K562 (cell line): ENCODE data around the gene SS18L1. TPM values are rescaled to one million over a fixed set of nuclear protein-coding genes. Genes with fewer than 3 reads are reported as not detected.

Experiments used
- ATAC-seq: fragments of 200-7000 bp; cut with Tn5 transposase; 3 replicates; pipeline ENCODE4 v1.9.1; 2020; ENCODE audit warnings: moderate library complexity
- BruUV-seq: library from RNA; stranded (reverse); fragments of 400-500 nt; replicated peaks from 2 replicates; lab custom pipeline; 2021; lab: Mats Ljungman, UMichigan
- CTCF ChIA-PET: fragments of 300-600 bp; formaldehyde crosslinking; extraction: SDS; loops from one replicate; lab custom pipeline; 2021; ENCODE audit warnings: low intra/inter-chr PET ratio; lab: Yijun Ruan, JAX
- POLR2A ChIA-PET: fragments of 300-600, 350-650 bp; sonication (Branson Sonifier 250); formaldehyde crosslinking; extraction: SDS; loops from one replicate; lab custom pipeline; 2021; ENCODE audit warnings: antibody characterized with exemption, inconsistent platforms; lab: Yijun Ruan, JAX
- DNase-seq, 4 experiments: peaks; one replicate each; pipeline versions ENCODE4 v3.0.0 to v3.0.0-alpha.2; 2011 to 2018; ENCODE audit warnings: low spot score in 3 of 4, mixed read lengths in 3 of 4; ENCODE audit errors: extremely low read depth in 1 of 4
- FAIRE-seq: peaks from 2 replicates; lab custom pipeline; 2011; peaks lifted over from hg19 to GRCh38; lab: Jason Lieb, UNC
- H2AFZ ChIP-seq: 2 replicates; pipeline ENCODE4 v1.6.0; 2011; ENCODE audit warnings: low read depth, low read length, control low read depth, inconsistent platforms
- H3K27ac ChIP-seq: fragments of 200-600 bp; 3 replicates; pipeline ENCODE4 v1.8.0; 2011; ENCODE audit warnings: low read depth, mild to moderate bottlenecking, control low read depth, inconsistent platforms, low read length, moderate library complexity, mixed read lengths; ENCODE audit errors: extremely low read depth
- H3K27me3 ChIP-seq, 2 experiments: fragments of 300-600 bp in 1 of 2; 2 replicates in 1 of 2; 3 replicates in 1 of 2; pipeline versions ENCODE4 v1.6.0 to v1.8.0; 2011; ENCODE audit warnings: inconsistent platforms in 2 of 2, low read length in 2 of 2, mild to moderate bottlenecking in 1 of 2, mixed read lengths in 1 of 2, moderate library complexity in 1 of 2; ENCODE audit not compliant: control insufficient read depth in 2 of 2, insufficient read depth in 2 of 2
- H3K36me3 ChIP-seq: fragments of 300-600 bp; 3 replicates; pipeline ENCODE4 v1.8.0; 2011; ENCODE audit warnings: mild to moderate bottlenecking, low read length, inconsistent platforms; ENCODE audit not compliant: control insufficient read depth, insufficient read depth
- H3K4me1 ChIP-seq, 2 experiments: fragments of 200-600 bp in 1 of 2; replicated peaks in 1 of 2; 2 replicates in 1 of 2; 3 replicates in 1 of 2; pipeline versions ENCODE4 v1.5.1 to v1.8.0; 2011; ENCODE audit warnings: inconsistent platforms in 2 of 2, low read length in 2 of 2, mild to moderate bottlenecking in 1 of 2, mixed read lengths in 1 of 2, moderate library complexity in 1 of 2; ENCODE audit not compliant: control insufficient read depth in 2 of 2, insufficient read depth in 2 of 2
- H3K4me2 ChIP-seq: 2 replicates; pipeline ENCODE4 v1.6.1; 2011; ENCODE audit warnings: low read length, control low read depth, inconsistent platforms, mixed read lengths; ENCODE audit not compliant: insufficient read depth
- H3K4me3 ChIP-seq: fragments of 200-600 bp; sonication (generic), shearing (Covaris generic); 2 replicates; pipeline ENCODE4 v1.5.1; 2016; ENCODE audit warnings: control low read depth, inconsistent platforms
- H3K79me2 ChIP-seq: fragments of 200-600 bp; 3 replicates; pipeline ENCODE4 v1.8.0; 2011; ENCODE audit warnings: low read length, inconsistent platforms; ENCODE audit not compliant: control insufficient read depth, insufficient read depth
- H3K9ac ChIP-seq, 2 experiments: 2 replicates each; pipeline versions ENCODE4 v1.6.0 to v1.6.1; 2011; ENCODE audit warnings: low read depth in 2 of 2, low read length in 2 of 2, control low read depth in 1 of 2, inconsistent platforms in 1 of 2, mild to moderate bottlenecking in 1 of 2, mixed read lengths in 1 of 2; ENCODE audit not compliant: insufficient read depth in 1 of 2
- H3K9me1 ChIP-seq: one replicate; pipeline ENCODE4 v1.6.0; 2011; ENCODE audit warnings: inconsistent platforms, mild to moderate bottlenecking, low read length, moderate library complexity; ENCODE audit not compliant: control insufficient read depth, insufficient read depth
- H3K9me3 ChIP-seq: replicated peaks from 2 replicates; pipeline ENCODE4 v1.5.1; 2011; ENCODE audit warnings: low read depth, low read length, inconsistent platforms; ENCODE audit not compliant: control insufficient read depth, insufficient read depth
- H4K20me1 ChIP-seq: replicated peaks from 2 replicates; pipeline ENCODE4 v1.6.1; 2011; ENCODE audit warnings: low read length, inconsistent platforms, mixed read lengths; ENCODE audit not compliant: control insufficient read depth, insufficient read depth
- ETS2 ChIP-seq: IDR thresholded peaks from 2 replicates; pipeline ENCODE4 v1.6.1; 2016; ENCODE audit warnings: borderline replicate concordance, missing genetic modification characterization, mild to moderate bottlenecking, moderate library complexity, missing compliant biosample characterization; ENCODE audit not compliant: poor library complexity, severe bottlenecking
- FOS ChIP-seq: IDR thresholded peaks from 3 replicates; pipeline ENCODE4 v1.6.1; 2011; ENCODE audit not compliant: insufficient read length; ENCODE audit errors: extremely low read depth
- FOXK1 ChIP-seq: sonication (generic); formaldehyde crosslinking; IDR thresholded peaks from 2 replicates; pipeline ENCODE4 v1.8.0; 2022; ENCODE audit warnings: missing genetic modification reagents, mild to moderate bottlenecking, borderline replicate concordance
- FOXK2 ChIP-seq, 2 experiments: fragments of 450-650 bp; IDR thresholded peaks in 1 of 2; conservative IDR thresholded peaks in 1 of 2; 2 replicates each; pipeline ENCODE4 v1.6.1; 2016; ENCODE audit warnings: low read depth in 2 of 2, mild to moderate bottlenecking in 1 of 2
- GATA2 ChIP-seq: sonication (generic); formaldehyde crosslinking; IDR thresholded peaks from 2 replicates; pipeline ENCODE4 v1.4.0; 2020; ENCODE audit warnings: mild to moderate bottlenecking, missing genetic modification reagents
- KLF10 ChIP-seq: fragments of 250-450 bp; sonication (Bioruptor Pico); IDR thresholded peaks from 2 replicates; pipeline ENCODE4 v1.6.1; 2021; ENCODE audit warnings: matching md5 sums
- KLF16 ChIP-seq: IDR thresholded peaks from 2 replicates; pipeline ENCODE4 v1.6.1; 2016; ENCODE audit warnings: antibody characterized with exemption
- MYC ChIP-seq, 2 experiments: fragments of 250-450 bp in 1 of 2; sonication (Bioruptor Pico) in 1 of 2; IDR thresholded peaks; 2 replicates each; pipeline versions ENCODE4 v1.5.1 to v1.6.1; 2012 to 2021; ENCODE audit warnings: low read depth in 2 of 2, borderline replicate concordance in 1 of 2, improper control_type of control experiment in 1 of 2, low read length in 1 of 2, mild to moderate bottlenecking in 1 of 2, moderate library complexity in 1 of 2
- POLR2H ChIP-seq: IDR thresholded peaks from 2 replicates; pipeline ENCODE4 v1.6.1; 2016; ENCODE audit warnings: missing genetic modification characterization, low read depth, mild to moderate bottlenecking, control low read depth, missing compliant biosample characterization, moderate library complexity
- PTBP1 ChIP-seq: fragments of 200-400 bp; formaldehyde crosslinking; IDR thresholded peaks from 2 replicates; pipeline ENCODE4 v1.6.1; 2017; ENCODE audit warnings: low read depth, low read length
- RBM25 ChIP-seq: fragments of 200-400 bp; formaldehyde crosslinking; IDR thresholded peaks from 2 replicates; pipeline ENCODE4 v1.6.1; 2018; ENCODE audit warnings: low read length, low read depth, moderate library complexity; ENCODE audit not compliant: severe bottlenecking
- SRSF1 ChIP-seq: fragments of 200-400 bp; formaldehyde crosslinking; IDR thresholded peaks from 2 replicates; pipeline ENCODE4 v1.6.1; 2017; ENCODE audit warnings: mild to moderate bottlenecking, low read depth, low read length, moderate library complexity
- ZNF444 ChIP-seq: fragments of 250-450 bp; sonication (Bioruptor Pico); IDR thresholded peaks from 2 replicates; pipeline ENCODE4 v1.4.0; 2020; ENCODE audit warnings: mild to moderate bottlenecking, moderate library complexity
- WGBS: fragments of 100-300 bp; shearing (Covaris generic); methylation state at CpG from one replicate; pipeline ENCODE4 v1.1.6; 2016; ENCODE audit warnings: low coverage, mixed read lengths; ENCODE audit not compliant: insufficient coverage; ENCODE audit errors: missing lambda C conversion rate; 5-methylcytosine and 5-hydroxymethylcytosine counted together
- in situ Hi-C: fragments of 300-500 bp; cut with MboI; formaldehyde crosslinking; loops from 4 replicates; pipeline ENCODE4 v1.15.0; 2018; ENCODE audit warnings: inconsistent platforms, mixed read lengths
- intact Hi-C: fragments of 100-400 bp; cut with micrococcal nuclease; formaldehyde crosslinking; loops from 2 replicates; pipeline ENCODE4 v1.14.2; 2022
- polyA plus RNA-seq, 8 experiments: library from polyadenylated mRNA; depleted of rRNA in 4 of 8; stranded (reverse) in 5 of 8; unstranded in 3 of 8; fragments of >200 nt; fragmentation: Nextera tagmentation in 2 of 8; fragmentation: Illumina TruSeq in 1 of 8; extraction: Ambion mirVana in 2 of 8; extraction: Trizol in 1 of 8; gene quantifications; 2 replicates each; pipeline versions ENCODE4 v1.2.1 to v1.2.3, GENCODE V29; 2011 to 2014; ENCODE audit warnings: inconsistent platforms in 1 of 8, missing spikeins in 1 of 8
- total RNA-seq, 7 experiments: library from RNA; depleted of rRNA in 6 of 7; stranded (reverse); fragments of >200 nt in 6 of 7; fragmentation: Illumina TruSeq in 2 of 7; extraction: Trizol in 2 of 7; gene quantifications; 2 replicates each; pipeline versions ENCODE4 v1.2.1 to v1.2.3, GENCODE V29; 2011 to 2021; ENCODE audit warnings: low replicate concordance in 1 of 7
- TF ChIP-seq, protein P1 (sequence below): sonication (generic); IDR thresholded peaks from 2 replicates; pipeline ENCODE4 v1.6.1; 2016
- TF ChIP-seq, protein P2 (sequence below): IDR thresholded peaks from 2 replicates; pipeline ENCODE4 v1.6.1; 2016; ENCODE audit warnings: missing genetic modification characterization, missing compliant biosample characterization

SS18L1 gene
- total and polyA plus RNA-seq, 9 of the 15 experiments (the other 6 are each of a cell fraction or from before 2014, with no cell fraction given) = 2.7 to 28.3 (median 15.1) TPM

DNA sequence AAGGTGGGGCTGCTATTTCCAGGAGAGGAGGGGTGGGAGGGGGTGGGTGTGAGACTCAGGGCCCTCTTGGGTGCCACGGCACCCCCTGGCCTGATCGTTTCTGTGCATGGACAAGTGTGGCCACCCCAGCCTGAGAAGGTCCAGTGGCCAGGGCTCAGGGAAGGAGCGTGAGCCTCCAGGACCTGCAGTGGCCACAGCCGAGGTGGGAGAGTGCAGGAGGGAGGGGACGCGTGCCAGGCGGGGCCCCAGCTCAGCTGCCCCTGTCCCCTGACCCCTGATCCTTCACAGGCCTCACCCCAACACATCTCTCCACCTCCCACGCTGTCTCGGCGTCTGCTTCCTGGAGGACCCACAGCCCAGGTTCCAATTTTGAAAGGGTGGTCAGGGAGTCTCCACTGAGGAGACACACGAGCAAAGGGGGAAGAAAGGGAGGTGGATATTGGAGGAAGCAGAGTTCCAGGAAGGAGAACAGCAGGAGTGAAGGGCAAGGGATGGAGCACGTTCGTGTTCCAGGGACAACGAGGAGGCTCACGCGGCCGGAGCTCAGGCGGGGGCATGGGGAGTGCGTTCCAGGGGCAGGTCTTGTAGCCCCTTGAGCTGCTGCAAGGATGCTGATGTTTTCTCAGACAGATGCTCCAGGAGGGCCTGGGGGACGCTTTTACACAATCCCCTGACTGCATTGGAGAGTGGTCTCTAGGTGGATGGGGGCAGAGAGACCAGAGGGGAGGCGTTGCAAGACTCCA is 80.7 kb downstream of the SS18L1 start:
- ChIA-PET POLR2A (interaction anchor here (0.6 to 1.7 kb wide), 2 partner anchors 7 to 21 kb away, joined by 3 to 7 read pairs; no protein-coding TSS in a partner anchor), CTCF (no interaction called here)
- Histone ChIP-seq H3K27me3 (peaks cover 21 to 71% of the 10 kb centered on the region in 2 experiments; a peak in 4 of 5 replicates), H3K79me2 (no peaks in the 10 kb centered on the region), H4K20me1 (peaks cover 5% of the 10 kb centered on the region), H3K4me3 (no peak overlapping the region), H2AFZ (no peak overlapping the region), H3K36me3 (no peaks in the 10 kb centered on the region), H3K9ac (no peak overlapping the region), H3K27ac (no peak overlapping the region), H3K4me1 (peaks cover 0 to 57% of the 10 kb centered on the region in 2 experiments; a peak in 2 of 5 replicates), H3K9me1 (no peaks in the 10 kb centered on the region), H3K4me2 (no peak overlapping the region), H3K9me3 (0 out of 2 replicates have a peak, but pooled peaks cover 1% of the 10 kb centered on the region)
- WGBS = 3% methylated on average over 14 of the region's 21 CpGs
- no peak for DNase-seq
- intact Hi-C loops (no loop called here), in situ Hi-C loops (no loop called here)
- FAIRE-seq = no peak
- no peak for ATAC-seq
- no TSS peak for BruUV-seq
- TF ChIP-seq, protein P1, sequence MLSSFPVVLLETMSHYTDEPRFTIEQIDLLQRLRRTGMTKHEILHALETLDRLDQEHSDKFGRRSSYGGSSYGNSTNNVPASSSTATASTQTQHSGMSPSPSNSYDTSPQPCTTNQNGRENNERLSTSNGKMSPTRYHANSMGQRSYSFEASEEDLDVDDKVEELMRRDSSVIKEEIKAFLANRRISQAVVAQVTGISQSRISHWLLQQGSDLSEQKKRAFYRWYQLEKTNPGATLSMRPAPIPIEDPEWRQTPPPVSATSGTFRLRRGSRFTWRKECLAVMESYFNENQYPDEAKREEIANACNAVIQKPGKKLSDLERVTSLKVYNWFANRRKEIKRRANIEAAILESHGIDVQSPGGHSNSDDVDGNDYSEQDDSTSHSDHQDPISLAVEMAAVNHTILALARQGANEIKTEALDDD = no peak
- TF ChIP-seq ZNF444 (CRISPR knock-in tag) = no peak
- no peak for TF ChIP-seq SRSF1
- TF ChIP-seq FOXK2 (conservative IDR thresholded peaks at IDR 0.05 in 1 of 2, IDR thresholded peaks at IDR 0.05 in 1 of 2; ENCODE audit: low read depth in 2 of 2) = no peak
- TF ChIP-seq PTBP1 = no peak
- TF ChIP-seq GATA2 (CRISPR knock-in tag) = no peak
- TF ChIP-seq, protein P2, sequence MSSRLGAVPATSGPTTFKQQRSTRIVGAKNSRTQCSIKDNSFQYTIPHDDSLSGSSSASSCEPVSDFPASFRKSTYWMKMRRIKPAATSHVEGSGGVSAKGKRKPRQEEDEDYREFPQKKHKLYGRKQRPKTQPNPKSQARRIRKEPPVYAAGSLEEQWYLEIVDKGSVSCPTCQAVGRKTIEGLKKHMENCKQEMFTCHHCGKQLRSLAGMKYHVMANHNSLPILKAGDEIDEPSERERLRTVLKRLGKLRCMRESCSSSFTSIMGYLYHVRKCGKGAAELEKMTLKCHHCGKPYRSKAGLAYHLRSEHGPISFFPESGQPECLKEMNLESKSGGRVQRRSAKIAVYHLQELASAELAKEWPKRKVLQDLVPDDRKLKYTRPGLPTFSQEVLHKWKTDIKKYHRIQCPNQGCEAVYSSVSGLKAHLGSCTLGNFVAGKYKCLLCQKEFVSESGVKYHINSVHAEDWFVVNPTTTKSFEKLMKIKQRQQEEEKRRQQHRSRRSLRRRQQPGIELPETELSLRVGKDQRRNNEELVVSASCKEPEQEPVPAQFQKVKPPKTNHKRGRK (tag) = no peak
- no peak for TF ChIP-seq MYC (IDR thresholded peaks at IDR 0.05; ENCODE audit: low read depth, low read length)
- no peak for TF ChIP-seq MYC (CRISPR knock-in tag; IDR thresholded peaks at IDR 0.05; ENCODE audit: borderline replicate concordance, low read depth)
- no peak for TF ChIP-seq POLR2H (tag)
- TF ChIP-seq KLF10 (CRISPR knock-in tag) = no peak
- no peak for TF ChIP-seq FOXK1 (CRISPR knock-in tag)
- no peak for TF ChIP-seq KLF16
- no peak for TF ChIP-seq ETS2 (tag)
- TF ChIP-seq FOS = no peak
- no peak for TF ChIP-seq RBM25
